Measurements from ENCODE around the gene AKAP9.
"Not testable (repeated sequence)": the region's sequence is repeated elsewhere in the genome, so short reads cannot be mapped to it uniquely, and the experiment has no call there.

AKAP9 gene

DNA sequence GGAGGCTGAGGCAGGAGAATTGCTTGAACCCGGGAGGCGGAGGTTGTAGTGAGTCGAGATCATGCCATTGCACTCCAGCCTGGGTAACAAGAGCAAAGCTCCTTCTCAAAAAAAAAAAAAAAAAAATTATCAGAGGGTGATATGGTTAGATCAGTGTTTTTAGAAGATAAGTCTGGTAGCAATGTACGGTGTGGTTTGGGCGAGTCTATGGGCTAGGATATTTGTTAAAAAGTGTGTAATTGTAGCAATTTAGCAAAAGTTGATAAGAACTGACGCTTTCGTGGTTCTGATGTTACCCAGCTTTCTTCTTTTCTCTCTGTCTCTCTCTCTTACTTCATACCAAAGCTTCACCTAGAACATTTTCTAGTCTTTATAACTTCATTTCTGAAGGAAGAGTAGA, 200.5 kb downstream of the AKAP9 start:
- no peak for DNase-seq

GRCh38 chr7:92142791-92143190, 202.1 kb downstream of the AKAP9 start:
- DNase-seq: not testable (repeated sequence)

DNA sequence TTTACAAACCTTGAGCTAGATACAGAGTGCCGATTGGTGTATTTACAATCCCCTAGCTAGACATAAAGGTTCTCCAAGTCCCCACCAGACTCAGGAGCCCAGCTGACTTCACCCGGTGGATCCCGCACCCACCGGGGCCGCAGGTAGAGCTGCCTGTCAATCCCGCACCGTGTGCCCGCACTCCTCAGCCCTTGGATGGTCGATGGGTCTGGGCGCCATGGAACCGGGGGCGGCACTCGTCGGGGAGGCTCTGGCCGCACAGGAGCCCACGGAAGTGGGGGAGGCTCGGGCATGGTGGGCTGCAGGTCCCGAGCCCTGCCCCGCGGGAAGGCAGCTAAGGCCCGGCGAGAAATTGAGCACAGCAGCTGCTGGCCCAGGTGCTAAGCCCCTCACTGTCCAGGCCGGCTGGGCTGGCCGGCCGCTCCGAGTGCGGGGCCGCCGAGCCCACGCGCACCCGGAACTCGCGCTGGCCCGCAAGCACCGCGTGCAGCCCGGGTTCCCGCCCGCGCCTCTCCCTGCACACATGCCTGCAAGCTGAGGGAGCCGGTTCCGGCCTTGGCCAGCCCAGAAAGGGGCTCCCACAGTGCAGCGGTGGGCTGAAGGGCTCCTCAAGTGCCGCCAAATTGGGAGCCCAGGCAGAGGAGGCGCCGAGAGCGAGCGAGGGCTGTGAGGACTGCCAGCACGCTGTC, 202.7 kb downstream of the AKAP9 start:
- not testable (repeated sequence) for DNase-seq

DNA sequence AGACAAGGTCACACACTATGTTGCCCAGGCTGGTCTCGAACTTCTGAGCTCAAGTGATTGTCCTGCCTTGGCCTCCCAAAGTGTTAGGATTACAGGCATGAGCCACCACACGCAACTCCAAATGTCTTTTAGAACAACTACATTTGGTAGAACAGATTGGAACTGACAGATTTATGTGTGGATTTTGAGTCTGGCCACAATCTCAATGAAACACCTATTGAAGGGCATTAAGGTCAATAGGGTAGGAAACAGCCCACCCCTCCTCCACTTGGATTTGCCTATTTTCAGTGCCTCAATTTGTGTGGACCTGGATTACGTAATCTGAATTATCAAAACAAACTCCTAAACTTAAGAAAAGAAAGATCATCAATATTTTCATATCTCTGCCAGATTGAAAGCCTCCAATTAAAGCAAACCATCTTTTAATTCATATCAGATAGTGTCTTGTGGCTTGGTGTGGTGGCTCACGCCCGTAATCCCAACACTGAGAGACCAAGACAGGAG, 209.1 kb downstream of the AKAP9 start:
- DNase-seq: no peak

DNA sequence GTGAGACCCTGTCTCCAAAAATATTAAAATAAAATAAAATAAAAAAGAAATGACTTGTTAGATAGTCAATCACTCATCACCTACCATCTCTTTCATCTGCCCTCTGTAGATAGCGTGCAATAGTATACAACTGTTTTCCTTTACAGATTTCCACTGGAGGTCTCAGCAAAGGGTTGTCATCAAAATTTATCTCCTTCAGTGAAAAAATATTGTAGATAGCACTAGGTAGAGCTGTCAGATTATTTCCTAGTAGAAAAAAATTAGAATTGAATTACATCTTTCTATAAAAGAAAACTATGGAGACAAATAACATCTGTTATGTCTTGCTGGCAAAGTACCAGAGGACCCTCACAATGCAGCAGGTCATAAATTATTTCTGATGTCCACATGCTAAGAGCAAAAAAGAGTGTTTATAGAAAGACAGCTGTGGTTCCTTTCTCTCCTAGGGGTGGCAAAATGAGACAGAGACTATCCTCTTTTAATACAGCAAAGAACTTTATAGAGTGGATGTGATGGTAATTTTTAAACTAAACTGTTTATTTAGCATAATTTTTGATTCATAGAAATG, 209.9 kb downstream of the AKAP9 start:
- peak; percentile 29 for DNase-seq

- DNase-seq: no peak
Observed at GRCh38 chr7:92155108-92155739, 214.6 kb downstream of the AKAP9 start.

GRCh38 chr7:92156990-92157389, 216.3 kb downstream of the AKAP9 start:
- DNase-seq: no peak

GRCh38 chr7:92158660-92159575, 218.3 kb downstream of the AKAP9 start:
- DNase-seq: no peak
